GM19372 (cell line): ENCODE results near the gene ZNF862.
"Not testable (repeated sequence)": the region's sequence is repeated elsewhere in the genome, so short reads cannot be mapped to it uniquely, and the experiment has no call there.

ENCODE experiments used
- ATAC-seq: cut with Tn5 transposase; IDR thresholded peaks from one replicate; pipeline ENCODE4 v1.9.1; 2021; ENCODE audit warnings: mild to moderate bottlenecking, low read depth, moderate library complexity; ENCODE audit not compliant: unreplicated experiment

The ZNF862 gene

GRCh38 chr7:149823631-149824199 is 14.5 kb upstream of the ZNF862 start:
- no peak for ATAC-seq

- ATAC-seq, result no peak
Observed at GRCh38 chr7:149824301-149824741, 13.9 kb upstream of the ZNF862 start.

- no peak for ATAC-seq
Observed at GRCh38 chr7:149824748-149825566, 13.2 kb upstream of the ZNF862 start.

- ATAC-seq, result no peak
Observed at GRCh38 chr7:149825567-149826343, 12.4 kb upstream of the ZNF862 start.

GRCh38 chr7:149826344-149827088 is 11.7 kb upstream of the ZNF862 start:
- no peak for ATAC-seq

GRCh38 chr7:149827089-149827981 is 10.8 kb upstream of the ZNF862 start:
- ATAC-seq, result no peak

GRCh38 chr7:149828357-149829309 is 9.5 kb upstream of the ZNF862 start:
- ATAC-seq, result no peak

- not testable (repeated sequence) for ATAC-seq
Observed at GRCh38 chr7:149830527-149830926, 7.6 kb upstream of the ZNF862 start.

GRCh38 chr7:149830997-149831740 is 7.0 kb upstream of the ZNF862 start:
- no peak for ATAC-seq

GRCh38 chr7:149831741-149832219 is 6.4 kb upstream of the ZNF862 start:
- ATAC-seq, result no peak

GRCh38 chr7:149832332-149833041 is 5.7 kb upstream of the ZNF862 start:
- ATAC-seq, result no peak

- no peak for ATAC-seq
Observed at GRCh38 chr7:149833495-149834130, 4.6 kb upstream of the ZNF862 start.

- no peak for ATAC-seq
Observed at GRCh38 chr7:149834601-149835000, 3.6 kb upstream of the ZNF862 start.

GRCh38 chr7:149836434-149836833 is 1.7 kb upstream of the ZNF862 start:
- no peak for ATAC-seq

GRCh38 chr7:149837564-149838223 is 481 bp upstream of the ZNF862 start:
- ATAC-seq, result no peak

- ATAC-seq, result no peak
Observed at GRCh38 chr7:149838992-149839408, 825 bp downstream of the ZNF862 start.
